H1 (cell line): ENCODE data around the gene CLEC18C. TPM values are rescaled to one million over a fixed set of nuclear protein-coding genes. Genes with fewer than 3 reads are reported as not detected.
"Not testable (repeated sequence)": the region's sequence is repeated elsewhere in the genome, so short reads cannot be mapped to it uniquely, and the experiment has no call there.

Experiments
- CTCF ChIA-PET: fragments of 300-600 bp; sonication (Branson Sonifier 250); formaldehyde crosslinking; loops from one replicate; lab custom pipeline; 2021; ENCODE audit not compliant: partially characterized antibody; lab: Charles Lee
- POLR2A ChIA-PET: fragments of 300-600 bp; sonication (Branson Sonifier 250); formaldehyde crosslinking; loops from one replicate; lab custom pipeline; 2021; ENCODE audit warnings: inconsistent platforms; ENCODE audit not compliant: partially characterized antibody; lab: Charles Lee
- DNase-seq, 2 experiments: peaks; one replicate each; pipeline versions ENCODE4 v3.0.0 to v3.0.0-alpha.2; 2010 to 2022; ENCODE audit warnings: low spot score in 2 of 2, low read depth in 1 of 2, mixed read lengths in 1 of 2
- FAIRE-seq: peaks from 2 replicates; lab custom pipeline; 2011; peaks lifted over from hg19 to GRCh38; lab: Jason Lieb, UNC
- H2AFZ ChIP-seq: 2 replicates; pipeline ENCODE4 v1.8.1; 2012; ENCODE audit warnings: low read length, inconsistent platforms
- H2AK5ac ChIP-seq: 2 replicates; pipeline ENCODE4 v1.6.1; 2013; ENCODE audit warnings: low read depth, low read length
- H2BK120ac ChIP-seq: replicated peaks from 2 replicates; pipeline ENCODE3; 2013; ENCODE audit warnings: low read depth, low read length, inconsistent platforms
- H2BK12ac ChIP-seq: 2 replicates; pipeline ENCODE4 v1.6.1; 2013; ENCODE audit warnings: low read depth, low read length
- H2BK15ac ChIP-seq: 2 replicates; pipeline ENCODE4 v1.6.1; 2013; ENCODE audit warnings: low read length
- H2BK20ac ChIP-seq: 2 replicates; pipeline ENCODE4 v1.6.1; 2013; ENCODE audit warnings: low read length
- H2BK5ac ChIP-seq: 2 replicates; pipeline ENCODE4 v1.6.1; 2013; ENCODE audit warnings: low read depth, low read length
- H3K14ac ChIP-seq: 2 replicates; pipeline ENCODE4 v1.6.1; 2013; ENCODE audit warnings: inconsistent platforms; ENCODE audit not compliant: insufficient read length
- H3K18ac ChIP-seq: 2 replicates; pipeline ENCODE4 v1.6.1; 2013; ENCODE audit warnings: low read length; ENCODE audit errors: extremely low read depth
- H3K23ac ChIP-seq: 2 replicates; pipeline ENCODE4 v1.6.1; 2013; ENCODE audit warnings: inconsistent platforms; ENCODE audit not compliant: insufficient read length
- H3K23me2 ChIP-seq: 2 replicates; pipeline ENCODE4 v1.6.1; 2013; ENCODE audit warnings: low read depth, low read length
- H3K27ac ChIP-seq: 2 replicates; pipeline ENCODE4 v1.6.1; 2011; ENCODE audit warnings: low read depth, low read length, inconsistent platforms
- H3K27me3 ChIP-seq, 4 experiments: replicated peaks in 1 of 4; 1 replicate in 1 of 4; 2 replicates in 3 of 4; pipeline versions ENCODE4 v1.6.1 to v1.8.1; 2011 to 2013; ENCODE audit warnings: low read length in 3 of 4, mild to moderate bottlenecking in 3 of 4, inconsistent platforms in 2 of 4, mixed read lengths in 2 of 4, moderate library complexity in 1 of 4; ENCODE audit not compliant: control insufficient read depth in 3 of 4, insufficient read depth in 3 of 4; ENCODE audit errors: extremely low read depth in 1 of 4
- H3K36me3 ChIP-seq, 4 experiments: 2 replicates each; pipeline versions ENCODE4 v1.6.1 to v1.8.1; 2011 to 2013; ENCODE audit warnings: mild to moderate bottlenecking in 4 of 4, low read length in 3 of 4, moderate library complexity in 2 of 4, control low read depth in 1 of 4, inconsistent platforms in 1 of 4; ENCODE audit not compliant: insufficient read depth in 4 of 4, control insufficient read depth in 2 of 4
- H3K4ac ChIP-seq: replicated peaks from 2 replicates; pipeline ENCODE3; 2013; ENCODE audit warnings: low read length, low read depth, mixed read lengths, inconsistent platforms; ENCODE audit not compliant: insufficient read length
- H3K4me1 ChIP-seq, 4 experiments: replicated peaks in 1 of 4; 1 replicate in 1 of 4; 2 replicates in 3 of 4; pipeline versions ENCODE4 v1.6.1 to v1.8.1; 2011 to 2013; ENCODE audit warnings: low read length in 3 of 4, inconsistent platforms in 2 of 4, mixed read lengths in 1 of 4; ENCODE audit not compliant: insufficient read depth in 4 of 4, control insufficient read depth in 3 of 4
- H3K4me2 ChIP-seq, 2 experiments: 2 replicates each; pipeline versions ENCODE4 v1.6.1 to v1.8.1; 2011 to 2013; ENCODE audit warnings: low read depth in 2 of 2, low read length in 2 of 2, control low read depth in 1 of 2, inconsistent platforms in 1 of 2, mild to moderate bottlenecking in 1 of 2; ENCODE audit not compliant: insufficient read depth in 1 of 2
- H3K4me3 ChIP-seq, 4 experiments: fragments of 200-600, 300-600 bp in 1 of 4; sonication (generic), shearing (Covaris generic), sonication (Bioruptor Twin) in 1 of 4; 2 replicates each; pipeline versions ENCODE4 v1.5.1 to v1.8.1; 2011 to 2016; ENCODE audit warnings: low read length in 4 of 4, low read depth in 3 of 4, control low read depth in 2 of 4, inconsistent platforms in 2 of 4, mild to moderate bottlenecking in 2 of 4, mixed read lengths in 1 of 4, moderate library complexity in 1 of 4; ENCODE audit not compliant: insufficient read depth in 2 of 4; ENCODE audit errors: extremely low read depth in 1 of 4
- H3K56ac ChIP-seq: replicated peaks from 2 replicates; pipeline ENCODE3; 2013; ENCODE audit warnings: low read depth, mild to moderate bottlenecking, mixed read lengths, low read length, inconsistent platforms; ENCODE audit not compliant: insufficient read length
- H3K79me1 ChIP-seq: 2 replicates; pipeline ENCODE4 v1.6.1; 2013; ENCODE audit warnings: low read depth, low read length, control low read depth
- H3K79me2 ChIP-seq, 2 experiments: 2 replicates each; pipeline versions ENCODE4 v1.6.1 to v1.8.1; 2012 to 2013; ENCODE audit warnings: low read length in 2 of 2, mild to moderate bottlenecking in 2 of 2, inconsistent platforms in 1 of 2; ENCODE audit not compliant: insufficient read depth in 2 of 2, control insufficient read depth in 1 of 2
- H3K9ac ChIP-seq, 4 experiments: replicated peaks in 1 of 4; 1 replicate in 1 of 4; 2 replicates in 3 of 4; pipeline versions ENCODE4 v1.6.1 to v1.8.1; 2011 to 2013; ENCODE audit warnings: low read depth in 3 of 4, low read length in 3 of 4, control low read depth in 2 of 4, mild to moderate bottlenecking in 2 of 4, moderate library complexity in 2 of 4, inconsistent platforms in 1 of 4; ENCODE audit errors: extremely low read depth in 1 of 4
- H3K9me3 ChIP-seq, 2 experiments: 2 replicates each; pipeline versions ENCODE4 v1.6.1 to v1.8.1; 2012 to 2013; ENCODE audit warnings: mild to moderate bottlenecking in 2 of 2, moderate library complexity in 2 of 2, control low read depth in 1 of 2, inconsistent platforms in 1 of 2, low read depth in 1 of 2, low read length in 1 of 2, mixed read lengths in 1 of 2; ENCODE audit not compliant: insufficient read depth in 2 of 2
- H4K20me1 ChIP-seq, 2 experiments: replicated peaks in 1 of 2; 2 replicates each; pipeline versions ENCODE3 to v1.8.1; 2011 to 2013; ENCODE audit warnings: inconsistent platforms in 2 of 2, low read length in 2 of 2, mild to moderate bottlenecking in 1 of 2; ENCODE audit not compliant: insufficient read depth in 2 of 2, control insufficient read depth in 1 of 2
- H4K5ac ChIP-seq: 2 replicates; pipeline ENCODE4 v1.6.1; 2013; ENCODE audit warnings: low read length, low read depth, mixed read lengths, inconsistent platforms; ENCODE audit not compliant: insufficient read length
- H4K8ac ChIP-seq: 2 replicates; pipeline ENCODE4 v1.8.0; 2013; ENCODE audit warnings: mild to moderate bottlenecking, moderate library complexity, low read length, inconsistent platforms; ENCODE audit not compliant: insufficient read depth; ENCODE audit errors: extremely low read depth
- H4K91ac ChIP-seq: replicated peaks from 2 replicates; pipeline ENCODE3; 2013; ENCODE audit warnings: low read length, mixed read lengths, inconsistent platforms; ENCODE audit not compliant: insufficient read length
- WGBS, 2 experiments: shearing (Covaris generic) in 1 of 2; methylation state at CpG; one replicate each; pipeline versions ENCODE4 v1.1.6 to v1.1.7; 2013 to 2015; ENCODE audit warnings: low lambda C conversion rate in 2 of 2, mixed read lengths in 2 of 2, inconsistent platforms in 1 of 2, low coverage in 1 of 2, missing lambda C conversion rate in 1 of 2; ENCODE audit not compliant: insufficient replicate concordance in 2 of 2, insufficient coverage in 1 of 2, insufficient read length in 1 of 2; ENCODE audit errors: extremely low coverage in 1 of 2, missing lambda C conversion rate in 1 of 2; 5-methylcytosine and 5-hydroxymethylcytosine counted together
- polyA plus RNA-seq, 7 experiments: library from polyadenylated mRNA; depleted of rRNA in 3 of 7; stranded (reverse) in 5 of 7; unstranded in 2 of 7; fragments of >200 nt in 5 of 7; fragments of 200-250 nt in 2 of 7; gene quantifications; 1 replicate in 5 of 7; 2 replicates in 1 of 7; 4 replicates in 1 of 7; pipeline versions ENCODE4 v1.2.1 to v1.2.3, GENCODE V29; 2011 to 2013; ENCODE audit warnings: missing spikeins in 2 of 7, mixed read lengths in 2 of 7
- total RNA-seq: library from RNA; stranded (reverse); fragmentation: NEBNext Ultra II Directional; extraction: Animal tissue kit (Norgen Biotek cat#: 25700); gene quantifications from 2 replicates; pipeline ENCODE4 v1.2.1, GENCODE V29; 2021

Gene CLEC18C
- total and polyA plus RNA-seq, 2 of the 8 experiments (the other 6 are each of a cell fraction or from before 2014, with no cell fraction given), result 0.11 TPM; not detected in 1

DNA sequence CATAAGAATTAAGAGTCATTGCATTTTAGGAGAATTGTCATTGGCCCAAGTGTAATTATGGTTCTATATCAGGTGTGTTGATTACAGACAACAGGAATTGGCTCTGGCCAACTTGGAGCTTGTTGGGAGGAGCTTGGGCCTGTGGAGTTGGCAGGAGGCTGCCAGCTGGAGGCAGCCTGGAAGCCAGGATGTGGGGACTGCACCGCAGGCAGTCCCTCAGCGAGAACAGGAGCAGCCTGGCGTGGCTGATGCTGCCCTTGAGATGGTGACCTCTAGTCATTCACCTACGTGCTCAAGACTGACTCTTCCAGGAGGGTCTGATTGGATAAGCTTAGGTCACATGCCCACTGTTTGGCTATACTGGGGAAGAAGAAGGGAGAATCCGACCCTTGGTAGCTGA, 45.9 kb upstream of the CLEC18C start:
- H3K36me3 ChIP-seq, result peaks cover 7 to 45% (median 30%) of the 10 kb centered on the region in 4 experiments; a peak in 6 of 8 replicates
- H4K20me1 ChIP-seq, H4K8ac ChIP-seq, H4K5ac ChIP-seq, H3K9me3 ChIP-seq, H2AK5ac ChIP-seq, H3K56ac ChIP-seq, H3K23me2 ChIP-seq, H3K79me2 ChIP-seq, H3K4me3 ChIP-seq, H2BK5ac ChIP-seq, H2BK20ac ChIP-seq, H3K79me1 ChIP-seq, H3K27ac ChIP-seq, FAIRE-seq, H3K14ac ChIP-seq, H4K91ac ChIP-seq, DNase-seq, POLR2A ChIA-PET, H2BK120ac ChIP-seq, H3K23ac ChIP-seq, H3K4me1 ChIP-seq, H3K4me2 ChIP-seq, H2BK12ac ChIP-seq, H3K9ac ChIP-seq, H3K4ac ChIP-seq, CTCF ChIA-PET, H2AFZ ChIP-seq, H3K18ac ChIP-seq, H2BK15ac ChIP-seq, H3K27me3 ChIP-seq: not testable (repeated sequence)
- WGBS, 2 experiments, result 90% methylated on average over 4 of the region's 5 CpGs; no CpG with 5 or more reads in 1 of the 2 experiments

DNA sequence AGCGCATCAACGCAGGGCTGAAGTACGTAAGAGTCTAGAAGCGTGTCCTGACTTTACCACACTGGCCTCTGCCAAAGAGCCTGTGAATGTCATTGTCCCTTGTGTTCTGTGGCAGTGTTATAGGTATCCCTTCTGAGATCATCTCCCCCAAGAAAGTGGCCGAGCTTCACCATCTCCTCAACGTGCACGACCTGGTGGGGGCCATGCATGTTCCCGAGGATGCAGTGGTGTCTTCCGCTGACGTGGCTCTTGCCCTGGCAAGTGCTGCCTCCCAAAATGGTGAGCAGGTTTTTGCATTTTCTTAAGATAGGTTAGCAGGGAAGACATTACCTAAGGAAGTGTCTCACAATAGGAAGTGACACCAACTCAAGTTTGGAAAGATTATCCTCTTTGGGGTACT, 44.7 kb upstream of the CLEC18C start:
- H3K23ac ChIP-seq, H4K5ac ChIP-seq, H3K4me1 ChIP-seq, H3K4me3 ChIP-seq, H2BK20ac ChIP-seq, H2BK5ac ChIP-seq, H4K20me1 ChIP-seq, POLR2A ChIA-PET, H3K56ac ChIP-seq, DNase-seq, H3K9ac ChIP-seq, H3K4ac ChIP-seq, CTCF ChIA-PET, H3K27me3 ChIP-seq, H3K27ac ChIP-seq, H2BK120ac ChIP-seq, H4K91ac ChIP-seq, H3K23me2 ChIP-seq, H2AFZ ChIP-seq, H3K9me3 ChIP-seq, H3K14ac ChIP-seq, FAIRE-seq, H3K18ac ChIP-seq, H2BK15ac ChIP-seq, H3K4me2 ChIP-seq, H2AK5ac ChIP-seq, H4K8ac ChIP-seq, H3K79me1 ChIP-seq, H3K79me2 ChIP-seq, H2BK12ac ChIP-seq: not testable (repeated sequence)
- peaks cover 7 to 44% (median 30%) of the 10 kb centered on the region in 4 experiments; a peak in 6 of 8 replicates for H3K36me3 ChIP-seq
- WGBS, 2 experiments, result 96% methylated on average over 6 of the region's 10 CpGs; no CpG with 5 or more reads in 1 of the 2 experiments
